ENCODE measurements around the gene SECISBP2L.
"Not testable (repeated sequence)": the region's sequence is repeated elsewhere in the genome, so short reads cannot be mapped to it uniquely, and the experiment has no call there.

SECISBP2L gene

GRCh38 chr15:48978638-48979037, 67.6 kb downstream of the SECISBP2L start:
- TF ChIP-seq CTCF (IDR thresholded peaks at IDR 0.05; ENCODE audit: low read depth, low read length), result no peak
- no peak overlapping the region for H3K4me3 ChIP-seq (replicated peaks in 1 of 2; ENCODE audit: low read depth in 2 of 2, low read length in 2 of 2)
- no peak for DNase-seq (ENCODE audit: low read depth in 2 of 2)

GRCh38 chr15:48976444-48977088, 69.7 kb downstream of the SECISBP2L start:
- TF ChIP-seq CTCF (IDR thresholded peaks at IDR 0.05; ENCODE audit: low read depth, low read length), result no peak
- DNase-seq (ENCODE audit: low read depth in 2 of 2), result no peak
- H3K4me3 ChIP-seq (replicated peaks in 1 of 2; ENCODE audit: low read depth in 2 of 2, low read length in 2 of 2), result no peak overlapping the region

- DNase-seq (ENCODE audit: low read depth in 2 of 2), result peak; percentile 81 to 84
- peak; percentile 59 for TF ChIP-seq CTCF (IDR thresholded peaks at IDR 0.05; ENCODE audit: low read depth, low read length)
- H3K4me3 ChIP-seq (replicated peaks in 1 of 2; ENCODE audit: low read depth in 2 of 2, low read length in 2 of 2), result peak overlapping the region; percentile 50 to 60
Measured at GRCh38 chr15:48975472-48976419, 70.5 kb downstream of the SECISBP2L start.

DNA sequence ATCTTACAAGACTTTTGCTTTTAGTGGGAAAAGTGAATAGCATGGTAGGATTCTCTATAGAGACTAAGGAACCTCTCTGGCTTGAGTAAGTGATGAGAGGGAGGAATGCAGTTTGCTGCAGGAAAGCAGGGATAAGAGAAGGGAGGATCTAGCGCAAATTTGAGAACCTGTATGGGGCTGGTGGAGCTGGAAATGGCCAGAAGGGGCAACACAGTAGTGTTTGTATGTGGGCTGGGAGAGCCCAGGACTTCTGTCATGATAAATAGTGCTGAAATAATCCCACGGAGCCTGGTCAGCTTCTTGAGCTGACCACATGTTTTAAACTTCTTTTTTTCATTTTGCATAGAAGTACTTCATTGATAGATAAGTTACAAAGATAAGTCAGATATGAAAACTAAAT, 71.4 kb downstream of the SECISBP2L start:
- H3K4me3 ChIP-seq (replicated peaks in 1 of 2; ENCODE audit: low read depth in 2 of 2, low read length in 2 of 2), result no peak overlapping the region
- peak; percentile 18 to 29 for DNase-seq (ENCODE audit: low read depth in 2 of 2)
- TF ChIP-seq CTCF (IDR thresholded peaks at IDR 0.05; ENCODE audit: low read depth, low read length), result no peak

- no peak overlapping the region for H3K4me3 ChIP-seq (replicated peaks in 1 of 2; ENCODE audit: low read depth in 2 of 2, low read length in 2 of 2)
- no peak for TF ChIP-seq CTCF (IDR thresholded peaks at IDR 0.05; ENCODE audit: low read depth, low read length)
- DNase-seq (ENCODE audit: low read depth in 2 of 2), result no peak
Measured at GRCh38 chr15:48972750-48973503, 73.3 kb downstream of the SECISBP2L start.

GRCh38 chr15:48970926-48971325, 75.3 kb downstream of the SECISBP2L start:
- DNase-seq (ENCODE audit: low read depth in 2 of 2); H3K4me3 ChIP-seq (replicated peaks in 1 of 2; ENCODE audit: low read depth in 2 of 2, low read length in 2 of 2): not testable (repeated sequence)

DNA sequence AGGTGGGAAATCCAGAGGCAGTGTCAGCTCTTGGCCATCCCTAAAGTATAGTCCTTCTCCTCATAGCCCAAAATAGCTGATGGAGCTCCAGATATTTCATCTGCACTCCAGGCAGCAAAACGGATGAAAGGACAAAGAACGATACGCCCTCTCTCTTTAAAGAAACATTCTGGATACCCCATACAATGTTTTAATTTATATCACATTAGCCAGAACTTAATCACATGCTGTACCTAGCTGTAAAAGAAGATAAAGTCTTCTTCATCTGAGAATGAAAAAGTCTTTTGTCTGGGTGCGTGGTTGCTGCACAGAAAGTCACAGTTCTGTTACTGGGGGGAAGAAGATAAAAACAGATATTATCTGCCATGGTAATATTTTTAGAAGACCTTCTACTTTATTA, 78.2 kb downstream of the SECISBP2L start:
- no peak for DNase-seq (ENCODE audit: low read depth in 2 of 2)
- no peak overlapping the region for H3K4me3 ChIP-seq (replicated peaks in 1 of 2; ENCODE audit: low read depth in 2 of 2, low read length in 2 of 2)
- TF ChIP-seq CTCF (IDR thresholded peaks at IDR 0.05; ENCODE audit: low read depth, low read length), result no peak

All from cardiac fibroblast (primary cell).